GM12878 (cell line): ENCODE measurements around the gene IGLL5. TPM values are rescaled to one million over a fixed set of nuclear protein-coding genes. Genes with fewer than 3 reads are reported as not detected.

Experiments used
- ATAC-seq: fragments of 200-7000 bp; cut with Tn5 transposase; 3 replicates; pipeline ENCODE4 v1.9.1; 2020; ENCODE audit warnings: mild to moderate bottlenecking, moderate library complexity
- BruUV-seq: library from RNA; stranded (reverse); fragments of 400-500 nt; replicated peaks from 2 replicates; lab custom pipeline; 2021; lab: Mats Ljungman, UMichigan
- CTCF ChIA-PET: fragments of 300-600 bp; sonication (Branson Sonifier 250); formaldehyde crosslinking; extraction: SDS; loops from one replicate; lab custom pipeline; 2021; ENCODE audit warnings: inconsistent platforms; lab: Yijun Ruan, JAX
- POLR2A ChIA-PET: fragments of 350-600 bp; formaldehyde crosslinking; extraction: SDS; loops from one replicate; lab custom pipeline; 2021; ENCODE audit warnings: inconsistent platforms; lab: Charles Lee
- RAD21 ChIA-PET: fragments of 300-600 bp; sonication (Branson Sonifier 250); formaldehyde crosslinking; loops from one replicate; lab custom pipeline; 2023; ENCODE audit warnings: antibody characterized with exemption; ENCODE audit not compliant: unreplicated experiment; lab: Charles Lee
- SMC1A ChIA-PET: fragments of 300-600 bp; sonication (Branson Sonifier 250); formaldehyde crosslinking; loops from one replicate; lab custom pipeline; 2023; ENCODE audit not compliant: unreplicated experiment, uncharacterized antibody; lab: Charles Lee
- DNase-seq: peaks from one replicate; pipeline ENCODE4 v3.0.0-alpha.2; 2011; ENCODE audit warnings: low read depth, low spot score
- FAIRE-seq: peaks from 3 replicates; lab custom pipeline; 2011; peaks lifted over from hg19 to GRCh38; lab: Jason Lieb, UNC
- H2AFZ ChIP-seq: 2 replicates; pipeline ENCODE4 v1.6.0; 2011; ENCODE audit warnings: low read depth, low read length, control low read depth; ENCODE audit not compliant: control insufficient read depth
- H3K27ac ChIP-seq: 2 replicates; pipeline ENCODE4 v1.5.1; 2011; ENCODE audit warnings: control low read depth; ENCODE audit not compliant: control insufficient read depth, insufficient read depth
- H3K27me3 ChIP-seq, 2 experiments: replicated peaks in 1 of 2; 2 replicates each; pipeline versions ENCODE4 v1.6.0 to v1.6.1; 2011; ENCODE audit warnings: low read length in 1 of 2; ENCODE audit not compliant: control insufficient read depth in 2 of 2, insufficient read depth in 2 of 2
- H3K36me3 ChIP-seq, 2 experiments: 2 replicates each; pipeline ENCODE4 v1.5.1; 2011; ENCODE audit warnings: low read length in 1 of 2; ENCODE audit not compliant: control insufficient read depth in 2 of 2, insufficient read depth in 2 of 2
- H3K4me1 ChIP-seq: 2 replicates; pipeline ENCODE4 v1.6.1; 2011; ENCODE audit warnings: mild to moderate bottlenecking, low read length, moderate library complexity, mixed read lengths; ENCODE audit not compliant: control insufficient read depth, insufficient read depth
- H3K4me2 ChIP-seq: 2 replicates; pipeline ENCODE4 v1.6.0; 2011; ENCODE audit warnings: control low read depth; ENCODE audit not compliant: control insufficient read depth, insufficient read depth
- H3K4me3 ChIP-seq: fragments of 200-600 bp; sonication (generic); 2 replicates; pipeline ENCODE4 v1.5.1; 2016
- H3K79me2 ChIP-seq: 2 replicates; pipeline ENCODE4 v1.6.0; 2011; ENCODE audit warnings: low read length; ENCODE audit not compliant: control insufficient read depth, insufficient read depth
- H3K9ac ChIP-seq: 2 replicates; pipeline ENCODE4 v1.8.0; 2011; ENCODE audit warnings: low read length, control low read depth, mixed read lengths; ENCODE audit not compliant: control insufficient read depth, insufficient read depth
- H3K9me3 ChIP-seq: replicated peaks from 3 replicates; pipeline ENCODE4 v1.5.1; 2011; ENCODE audit warnings: mild to moderate bottlenecking, low read length; ENCODE audit not compliant: control insufficient read depth, insufficient read depth
- H4K20me1 ChIP-seq: 2 replicates; pipeline ENCODE4 v1.6.0; 2011; ENCODE audit not compliant: control insufficient read depth, insufficient read depth
- BHLHE40 ChIP-seq, 2 experiments: fragments of 450-650 bp in 1 of 2; IDR thresholded peaks; 2 replicates each; pipeline ENCODE4 v1.6.1; 2011 to 2017; ENCODE audit warnings: low read depth in 2 of 2, borderline replicate concordance in 1 of 2, improper control_type of control experiment in 1 of 2, low read length in 1 of 2, mild to moderate bottlenecking in 1 of 2
- ELK1 ChIP-seq: IDR thresholded peaks from 2 replicates; pipeline ENCODE4 v1.6.1; 2012; ENCODE audit warnings: low read depth, low read length, improper control_type of control experiment
- IRF4 ChIP-seq: IDR thresholded peaks from 2 replicates; pipeline ENCODE4 v1.6.1; 2011; ENCODE audit warnings: low read depth, low read length
- KAT2A ChIP-seq: conservative IDR thresholded peaks from 2 replicates; pipeline ENCODE4 v1.6.1; 2011; ENCODE audit warnings: low read depth, low read length; ENCODE audit not compliant: control insufficient read depth
- LARP7 ChIP-seq: fragments of 450-650 bp; IDR thresholded peaks from 2 replicates; pipeline ENCODE4 v1.6.1; 2017; ENCODE audit warnings: mild to moderate bottlenecking
- MEF2B ChIP-seq: fragments of 450-650 bp; IDR thresholded peaks from 2 replicates; pipeline ENCODE4 v1.6.1; 2018; ENCODE audit warnings: mild to moderate bottlenecking, moderate library complexity; ENCODE audit not compliant: partially characterized antibody, poor library complexity, severe bottlenecking
- NFIC ChIP-seq: IDR thresholded peaks from 2 replicates; pipeline ENCODE4 v1.6.1; 2012; ENCODE audit warnings: low read depth, mild to moderate bottlenecking, inconsistent platforms, low read length, moderate library complexity
- PAX8 ChIP-seq: fragments of 450-650 bp; IDR thresholded peaks from 2 replicates; pipeline ENCODE4 v1.6.1; 2017; ENCODE audit warnings: mild to moderate bottlenecking, moderate library complexity
- RCOR1 ChIP-seq: conservative IDR thresholded peaks from 2 replicates; pipeline ENCODE4 v1.6.1; 2012; ENCODE audit warnings: low read depth, low read length, improper control_type of control experiment
- SMAD1 ChIP-seq: fragments of 450-650 bp; IDR thresholded peaks from 2 replicates; pipeline ENCODE4 v1.6.1; 2018; ENCODE audit warnings: mild to moderate bottlenecking, low read depth; ENCODE audit not compliant: partially characterized antibody
- SMARCA5 ChIP-seq: fragments of 450-650 bp; IDR thresholded peaks from 2 replicates; pipeline ENCODE4 v1.6.1; 2017; ENCODE audit warnings: mild to moderate bottlenecking
- SMC3 ChIP-seq: IDR thresholded peaks from 2 replicates; pipeline ENCODE4 v1.6.1; 2011; ENCODE audit warnings: low read length, improper control_type of control experiment, borderline replicate concordance
- TBL1XR1 ChIP-seq: IDR thresholded peaks from 2 replicates; pipeline ENCODE4 v1.6.1; 2012; ENCODE audit warnings: low read depth, low read length, improper control_type of control experiment
- YBX1 ChIP-seq: fragments of 450-650 bp; IDR thresholded peaks from 2 replicates; pipeline ENCODE4 v1.6.1; 2016; ENCODE audit warnings: antibody characterized with exemption
- ZBTB11 ChIP-seq: fragments of 450-650 bp; formaldehyde crosslinking; IDR thresholded peaks from 2 replicates; pipeline ENCODE4 v1.5.0; 2022; ENCODE audit warnings: mild to moderate bottlenecking, missing genetic modification characterization
- ZBTB40 ChIP-seq: fragments of 450-650 bp; IDR thresholded peaks from 2 replicates; pipeline ENCODE4 v1.6.1; 2016; ENCODE audit warnings: mild to moderate bottlenecking, moderate library complexity, borderline replicate concordance
- WGBS: methylation state at CpG from one replicate; pipeline ENCODE4 v1.1.6; 2016; ENCODE audit warnings: low lambda C conversion rate; ENCODE audit not compliant: insufficient replicate concordance, insufficient coverage; ENCODE audit errors: missing lambda C conversion rate; 5-methylcytosine and 5-hydroxymethylcytosine counted together
- in situ Hi-C: fragments of 300-500 bp; cut with MboI; formaldehyde crosslinking; loops from 9 replicates; pipeline ENCODE4 v1.14.3; 2018; ENCODE audit warnings: mixed read lengths
- intact Hi-C: fragments of 100-400 bp; cut with micrococcal nuclease; formaldehyde crosslinking; loops from one replicate; pipeline ENCODE4 v1.14.2; 2022; ENCODE audit not compliant: unreplicated experiment
- polyA plus RNA-seq, 11 experiments: library from polyadenylated mRNA; depleted of rRNA in 4 of 11; unstranded in 6 of 11; stranded (reverse) in 5 of 11; fragments of >200 nt; fragmentation: Nextera tagmentation in 4 of 11; fragmentation: Illumina TruSeq in 1 of 11; extraction: Ambion mirVana in 4 of 11; extraction: Trizol in 1 of 11; gene quantifications; 1 replicate in 1 of 11; 2 replicates in 10 of 11; pipeline versions ENCODE4 v1.2.1 to v1.2.3, GENCODE V29; 2011 to 2016; ENCODE audit warnings: inconsistent platforms in 2 of 11, missing spikeins in 2 of 11, low read depth in 1 of 11
- total RNA-seq, 4 experiments: library from RNA; depleted of rRNA in 3 of 4; stranded (reverse); fragments of >200 nt in 3 of 4; fragmentation: Illumina TruSeq in 1 of 4; extraction: Trizol in 1 of 4; gene quantifications; 2 replicates each; pipeline versions ENCODE4 v1.2.1 to v1.2.3, GENCODE V29; 2013 to 2021

Gene IGLL5
- total and polyA plus RNA-seq, 10 of the 15 experiments (the other 5 are each of a cell fraction or from before 2014, with no cell fraction given), result not detected

- TSS peak; percentile 100 for BruUV-seq
- no peaks in the 10 kb centered on the region for H3K36me3 ChIP-seq
- H3K4me3 ChIP-seq, result no peak overlapping the region
- WGBS, result 18% methylated on average over 6 of the region's 6 CpGs
- H3K27ac ChIP-seq, result peak overlapping the region; percentile 73
- no peak for DNase-seq
- peak overlapping the region; percentile 54 for H3K9ac ChIP-seq
- in situ Hi-C loops, result no loop called here
- FAIRE-seq, result no peak
- ATAC-seq, result peak; percentile 94
- H3K79me2 ChIP-seq, result peaks cover 4% of the 10 kb centered on the region
- ChIA-PET POLR2A (interaction anchor here (1.3 to 2.1 kb wide), 7 partner anchors 46 to 98 kb away, joined by 3 to 125 read pairs (median 11); no protein-coding TSS in a partner anchor), RAD21 (interaction anchor here (0.6 to 2.5 kb wide), 14 partner anchors 10 to 104 kb away, joined by 3 to 255 read pairs (median 6); no protein-coding TSS in a partner anchor), SMC1A (interaction anchor here (1.6 to 2.4 kb wide), 10 partner anchors 9 to 98 kb away, joined by 6 to 56 read pairs (median 26); no protein-coding TSS in a partner anchor), CTCF (interaction anchor here (1.2 to 12.5 kb wide), 13 partner anchors 10 to 288 kb away, joined by 3 to 551 read pairs (median 4); no protein-coding TSS in a partner anchor)
- no peaks in the 10 kb centered on the region for H3K9me3 ChIP-seq
- no peak overlapping the region for H2AFZ ChIP-seq
- no peaks in the 10 kb centered on the region for H3K27me3 ChIP-seq
- no peaks in the 10 kb centered on the region for H3K4me1 ChIP-seq
- H4K20me1 ChIP-seq, result no peaks in the 10 kb centered on the region
- H3K4me2 ChIP-seq, result 0 out of 2 replicates have a peak overlapping the region, but pooled peaks have one; percentile 9
- intact Hi-C loops, result loop anchor here (1.0 to 10.0 kb wide), 3 partner anchors 46 to 288 kb away; partner anchors contain the start of genes RAB36 and RSPH14
- TF ChIP-seq ELK1 (no peak), IRF4 (no peak), ZBTB40 (no peak), LARP7 (0 out of 2 replicates have a peak, but pooled peaks have one; percentile 26), YBX1 (no peak), NFIC (no peak), SMC3 (no peak), SMAD1 (no peak), ZBTB11 (CRISPR knock-in tag) (no peak), BHLHE40 (IDR thresholded peaks at IDR 0.05; ENCODE audit: borderline replicate concordance in 1 of 2, low read depth in 2 of 2, low read length in 1 of 2) (no peak), TBL1XR1 (no peak), KAT2A (no peak), MEF2B (no peak), SMARCA5 (no peak), RCOR1 (no peak), PAX8 (no peak)
Measured at GRCh38 chr22:22856364-22856763, 31.3 kb upstream of the IGLL5 start.
